D721Med (cell line): ENCODE measurements around the gene LYRM2.

Experiments
- DNase-seq: peaks from one replicate; pipeline ENCODE4 v3.0.0; 2011; ENCODE audit warnings: low spot score; ENCODE audit not compliant: insufficient read length
- FAIRE-seq: peaks from 2 replicates; lab custom pipeline; 2011; peaks lifted over from hg19 to GRCh38; lab: Jason Lieb, UNC
- CTCF ChIP-seq: IDR thresholded peaks from 2 replicates; pipeline ENCODE4 v1.5.1; 2012; ENCODE audit warnings: mild to moderate bottlenecking, control low read depth; ENCODE audit not compliant: insufficient read depth; ENCODE audit errors: missing control alignments

The LYRM2 gene

GRCh38 chr6:89612121-89612520 lies 26.4 kb downstream of the LYRM2 start:
- FAIRE-seq (no peak), DNase-seq (no peak)
- no peak for TF ChIP-seq CTCF

- DNase-seq: no peak
- no peak for TF ChIP-seq CTCF
- FAIRE-seq: no peak
Observed at GRCh38 chr6:89611666-89612065, 26.9 kb downstream of the LYRM2 start.

- DNase-seq (no peak), FAIRE-seq (no peak)
- peak; percentile 81 for TF ChIP-seq CTCF
Observed at GRCh38 chr6:89610149-89610642, 28.4 kb downstream of the LYRM2 start.

GRCh38 chr6:89605861-89606260 lies 32.7 kb downstream of the LYRM2 start:
- DNase-seq (no peak), FAIRE-seq (no peak)
- TF ChIP-seq CTCF: no peak

- TF ChIP-seq CTCF: no peak
- no peak for DNase-seq
- FAIRE-seq: no peak
Observed at GRCh38 chr6:89604653-89605052, 33.9 kb downstream of the LYRM2 start.

GRCh38 chr6:89602166-89602565 lies 36.4 kb downstream of the LYRM2 start:
- FAIRE-seq: no peak
- no peak for DNase-seq
- TF ChIP-seq CTCF: no peak

GRCh38 chr6:89599727-89600126 lies 38.8 kb downstream of the LYRM2 start:
- DNase-seq (no peak), FAIRE-seq (no peak)
- no peak for TF ChIP-seq CTCF
